ENCODE measurements around the gene JARID2.

Gene JARID2

DNA sequence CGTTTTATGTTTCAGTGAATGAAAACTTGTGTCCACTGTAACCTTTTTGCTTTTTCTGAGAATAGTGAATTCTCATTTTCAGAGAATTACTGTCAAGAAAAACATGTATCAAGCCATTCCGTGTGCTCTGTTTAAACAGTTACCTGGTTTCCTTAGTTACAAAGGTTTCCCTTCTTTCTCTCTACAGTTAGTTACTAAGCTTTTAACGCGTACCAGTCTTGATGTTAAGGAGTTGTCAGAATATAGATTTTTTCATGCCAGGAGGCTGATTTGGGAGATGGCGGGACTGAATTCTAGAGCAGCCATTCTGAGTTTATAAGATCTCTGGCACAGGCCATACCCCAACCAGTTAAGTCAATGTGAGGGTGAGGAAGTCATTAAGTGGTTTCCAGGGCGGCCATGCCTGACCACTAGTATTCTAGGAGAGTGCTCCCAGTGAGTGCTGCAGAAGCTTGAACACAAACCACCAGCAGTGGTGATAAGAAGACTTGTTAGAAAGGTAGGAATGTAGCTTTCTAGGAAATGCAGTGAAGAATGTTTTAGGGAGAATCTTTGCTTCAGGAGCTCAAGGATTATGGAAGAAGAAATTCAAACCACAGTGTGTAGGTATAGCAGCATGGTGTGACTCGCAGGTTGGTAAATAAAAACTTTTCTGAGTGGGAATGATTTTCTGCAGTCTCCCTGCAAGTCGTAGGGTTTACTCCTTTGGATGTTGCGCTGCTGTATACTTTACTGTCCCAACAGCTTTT lies 112.9 kb downstream of the JARID2 start:
- H3K4me1 ChIP-seq (ENCODE audit: insufficient read depth, low read length), result peaks cover 77% of the 10 kb centered on the region
- peaks cover 7% of the 10 kb centered on the region; the same call in 1 of the 2 replicates for H3K36me3 ChIP-seq (ENCODE audit: insufficient read depth, low read length)
- no peaks in the 10 kb centered on the region for H3K9me3 ChIP-seq (ENCODE audit: control insufficient read depth, insufficient read depth, low read length)
- no peak overlapping the region for H3K9ac ChIP-seq (ENCODE audit: low read depth, low read length)

GRCh38 chr6:15359335-15359862 lies 113.5 kb downstream of the JARID2 start:
- H3K4me1 ChIP-seq (ENCODE audit: insufficient read depth, low read length), result peaks cover 77% of the 10 kb centered on the region
- peaks cover 1% of the 10 kb centered on the region; the same call in 1 of the 2 replicates for H3K36me3 ChIP-seq (ENCODE audit: insufficient read depth, low read length)
- H3K9me3 ChIP-seq (ENCODE audit: control insufficient read depth, insufficient read depth, low read length), result no peaks in the 10 kb centered on the region
- H3K9ac ChIP-seq (ENCODE audit: low read depth, low read length), result no peak overlapping the region

DNA sequence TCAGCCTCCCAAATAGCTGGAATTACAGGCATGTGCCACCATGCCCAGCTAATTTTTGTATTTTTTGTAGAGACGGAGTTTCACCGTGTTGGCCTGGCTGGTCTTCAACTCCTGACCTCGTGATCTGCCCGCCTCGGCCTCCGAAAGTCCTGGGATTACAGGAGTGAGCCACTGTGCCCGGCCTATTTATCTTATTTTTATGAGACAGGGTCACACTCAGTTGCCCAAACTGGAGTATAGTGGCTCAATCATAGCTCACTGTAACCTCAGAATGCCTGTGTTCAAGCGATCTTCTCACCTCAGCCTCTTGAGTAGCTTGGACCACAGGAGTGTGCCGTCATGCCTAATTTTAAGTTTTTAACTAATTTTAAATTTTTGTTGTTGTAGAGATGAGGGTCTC lies 114.4 kb downstream of the JARID2 start:
- H3K9me3 ChIP-seq (ENCODE audit: control insufficient read depth, insufficient read depth, low read length), result no peaks in the 10 kb centered on the region
- peaks cover 80% of the 10 kb centered on the region for H3K4me1 ChIP-seq (ENCODE audit: insufficient read depth, low read length)
- H3K9ac ChIP-seq (ENCODE audit: low read depth, low read length), result no peak overlapping the region
- H3K36me3 ChIP-seq (ENCODE audit: insufficient read depth, low read length), result no peaks in the 10 kb centered on the region

DNA sequence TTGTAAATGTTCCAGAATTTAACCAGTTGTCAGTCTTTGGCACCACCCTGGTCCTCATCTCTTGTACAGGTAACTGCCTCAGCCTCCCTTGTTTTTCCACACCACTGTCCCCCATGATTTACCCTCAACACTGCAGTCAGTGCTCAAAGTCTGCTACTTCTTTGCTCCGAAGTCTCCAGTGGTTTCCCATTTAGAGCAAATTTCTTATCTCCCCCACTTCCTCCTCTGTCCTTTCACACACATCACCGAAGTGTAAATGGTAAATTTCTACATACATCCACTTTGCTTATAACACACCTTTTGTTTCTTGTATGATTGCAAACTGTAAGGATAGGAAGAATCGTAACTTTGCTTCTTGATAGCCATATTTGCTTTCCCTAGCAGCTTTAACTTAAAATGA lies 115.3 kb downstream of the JARID2 start:
- H3K9me3 ChIP-seq (ENCODE audit: control insufficient read depth, insufficient read depth, low read length), result no peaks in the 10 kb centered on the region
- H3K4me1 ChIP-seq (ENCODE audit: insufficient read depth, low read length), result peaks cover 88% of the 10 kb centered on the region
- no peak overlapping the region for H3K9ac ChIP-seq (ENCODE audit: low read depth, low read length)
- no peaks in the 10 kb centered on the region for H3K36me3 ChIP-seq (ENCODE audit: insufficient read depth, low read length)

DNA sequence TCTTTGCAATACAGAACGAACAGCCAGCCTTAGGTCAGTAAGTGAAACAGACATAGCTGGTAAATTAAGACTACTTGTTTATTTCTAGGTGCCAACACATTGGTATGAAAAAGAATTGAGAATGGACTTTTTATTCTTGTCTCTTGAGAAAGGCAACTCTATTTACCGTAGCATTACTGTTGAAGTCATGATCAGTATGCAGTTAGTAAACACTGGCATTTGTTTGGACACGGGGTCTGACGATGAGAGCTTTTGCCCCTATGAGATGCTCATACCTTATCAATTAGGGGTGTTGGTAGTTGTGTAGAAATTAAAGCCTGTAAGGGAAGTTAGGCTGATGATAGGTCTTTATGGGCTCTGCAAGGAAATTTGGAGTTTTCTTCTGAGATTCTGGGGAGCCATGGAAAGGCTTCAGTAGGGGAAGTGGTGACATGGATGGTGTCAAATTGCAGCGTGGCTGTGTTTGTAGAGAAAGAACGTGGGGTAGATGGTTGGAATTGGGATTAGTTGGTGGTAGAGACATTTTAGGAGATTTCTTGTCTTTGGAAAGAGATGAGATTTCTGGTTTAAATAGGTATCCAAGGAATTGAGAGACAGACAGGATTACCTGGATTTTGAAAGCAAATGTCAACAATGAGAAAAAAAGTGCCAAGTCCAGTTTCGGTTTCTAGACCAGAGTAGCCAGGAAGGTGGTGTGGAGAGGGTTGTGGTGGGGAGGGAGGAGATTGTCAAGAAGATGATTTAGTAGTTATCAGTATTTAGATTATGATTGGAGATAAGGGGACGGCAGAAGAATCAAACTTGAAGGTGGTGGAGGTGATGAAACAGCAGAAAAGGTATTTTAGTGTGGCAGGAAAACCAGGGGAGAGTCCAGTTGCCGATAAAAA lies 116.6 kb downstream of the JARID2 start:
- Histone ChIP-seq H3K9me3 (ENCODE audit: control insufficient read depth, insufficient read depth, low read length) (no peaks in the 10 kb centered on the region), H3K36me3 (ENCODE audit: insufficient read depth, low read length) (no peaks in the 10 kb centered on the region), H3K4me1 (ENCODE audit: insufficient read depth, low read length) (peaks cover 92% of the 10 kb centered on the region), H3K9ac (ENCODE audit: low read depth, low read length) (no peak overlapping the region)

DNA sequence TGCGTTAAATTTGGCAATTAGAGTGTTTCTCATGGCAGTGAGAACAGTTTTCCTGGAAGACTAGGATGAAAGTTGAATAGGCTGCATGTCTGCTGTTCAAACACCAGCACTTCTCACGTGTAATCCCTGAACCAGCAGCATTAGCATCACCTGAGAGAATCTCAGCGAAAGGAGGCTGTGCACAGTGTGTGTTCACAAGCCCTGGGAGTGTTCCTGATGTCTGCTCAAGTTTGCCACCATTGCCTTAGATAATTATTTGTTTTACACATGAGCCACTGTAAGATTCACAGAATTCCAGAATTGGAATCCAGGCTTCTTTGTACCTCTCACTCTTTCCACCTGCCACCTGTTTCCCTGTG lies 117.3 kb downstream of the JARID2 start:
- H3K9ac ChIP-seq (ENCODE audit: low read depth, low read length), result no peak overlapping the region
- peaks cover 94% of the 10 kb centered on the region for H3K4me1 ChIP-seq (ENCODE audit: insufficient read depth, low read length)
- H3K9me3 ChIP-seq (ENCODE audit: control insufficient read depth, insufficient read depth, low read length), result no peaks in the 10 kb centered on the region
- no peaks in the 10 kb centered on the region for H3K36me3 ChIP-seq (ENCODE audit: insufficient read depth, low read length)

- H3K9ac ChIP-seq (ENCODE audit: low read depth, low read length), result no peak overlapping the region
- H3K36me3 ChIP-seq (ENCODE audit: insufficient read depth, low read length), result no peaks in the 10 kb centered on the region
- H3K9me3 ChIP-seq (ENCODE audit: control insufficient read depth, insufficient read depth, low read length), result no peaks in the 10 kb centered on the region
- peaks cover 94% of the 10 kb centered on the region for H3K4me1 ChIP-seq (ENCODE audit: insufficient read depth, low read length)
Observed at GRCh38 chr6:15363523-15364400, 117.9 kb downstream of the JARID2 start.

GRCh38 chr6:15364401-15365037 lies 118.7 kb downstream of the JARID2 start:
- Histone ChIP-seq H3K36me3 (ENCODE audit: insufficient read depth, low read length) (no peaks in the 10 kb centered on the region), H3K4me1 (ENCODE audit: insufficient read depth, low read length) (peaks cover 93% of the 10 kb centered on the region), H3K9ac (ENCODE audit: low read depth, low read length) (no peak overlapping the region), H3K9me3 (ENCODE audit: control insufficient read depth, insufficient read depth, low read length) (no peaks in the 10 kb centered on the region)

DNA sequence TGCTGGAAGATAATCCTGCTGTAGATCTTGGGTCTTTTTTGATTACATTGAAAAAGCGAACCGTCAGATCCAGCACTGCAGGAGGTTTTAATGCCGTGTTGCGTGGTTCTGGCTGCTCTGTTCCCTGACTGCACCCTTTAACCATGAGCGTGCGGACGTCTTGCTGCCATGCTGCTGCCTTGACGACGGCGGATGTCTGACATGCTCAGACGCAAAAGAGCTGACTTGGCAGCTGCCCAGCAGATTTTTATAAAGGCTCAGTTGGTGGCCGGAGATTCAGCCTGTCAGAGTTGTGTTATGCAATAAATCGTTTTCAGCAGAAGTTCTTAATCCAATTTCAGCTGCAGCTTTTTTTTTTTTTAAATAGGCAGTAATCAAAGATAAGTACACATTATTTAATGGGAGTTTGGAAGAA lies 119.4 kb downstream of the JARID2 start:
- Histone ChIP-seq H3K9me3 (ENCODE audit: control insufficient read depth, insufficient read depth, low read length) (no peaks in the 10 kb centered on the region), H3K36me3 (ENCODE audit: insufficient read depth, low read length) (no peaks in the 10 kb centered on the region), H3K9ac (ENCODE audit: low read depth, low read length) (no peak overlapping the region), H3K4me1 (ENCODE audit: insufficient read depth, low read length) (peaks cover 94% of the 10 kb centered on the region)

DNA sequence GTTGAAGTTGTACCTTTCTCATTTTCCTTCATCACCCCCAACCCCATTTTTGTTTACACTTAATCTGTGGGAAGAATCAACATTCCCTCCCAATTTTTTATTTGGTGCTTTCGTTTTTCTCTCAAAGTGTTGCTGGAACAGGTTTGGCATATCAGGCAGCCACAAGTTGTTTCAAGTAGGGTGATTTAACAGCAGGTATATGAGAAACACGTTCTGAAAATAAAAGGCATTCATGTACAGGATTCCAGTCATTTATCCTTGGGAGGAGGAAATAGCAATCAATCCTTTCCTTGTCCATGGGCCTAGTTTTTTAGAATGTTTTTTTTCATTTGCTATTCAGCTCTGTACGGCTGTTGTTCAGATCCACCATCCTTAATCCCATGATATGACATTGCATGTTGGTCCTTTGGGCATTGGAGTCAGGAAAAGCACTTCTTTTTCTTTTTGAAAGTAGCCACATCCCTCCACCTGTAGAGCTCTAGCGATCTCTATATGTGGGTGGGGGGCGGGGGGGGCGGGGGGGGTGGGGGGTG lies 120.2 kb downstream of the JARID2 start:
- H3K9me3 ChIP-seq (ENCODE audit: control insufficient read depth, insufficient read depth, low read length), result no peaks in the 10 kb centered on the region
- H3K9ac ChIP-seq (ENCODE audit: low read depth, low read length), result no peak overlapping the region
- no peaks in the 10 kb centered on the region for H3K36me3 ChIP-seq (ENCODE audit: insufficient read depth, low read length)
- peaks cover 92% of the 10 kb centered on the region for H3K4me1 ChIP-seq (ENCODE audit: insufficient read depth, low read length)

GRCh38 chr6:15366879-15367278 lies 121.0 kb downstream of the JARID2 start:
- H3K9ac ChIP-seq (ENCODE audit: low read depth, low read length), result no peak overlapping the region
- peaks cover 85% of the 10 kb centered on the region for H3K4me1 ChIP-seq (ENCODE audit: insufficient read depth, low read length)
- no peaks in the 10 kb centered on the region for H3K9me3 ChIP-seq (ENCODE audit: control insufficient read depth, insufficient read depth, low read length)
- no peaks in the 10 kb centered on the region for H3K36me3 ChIP-seq (ENCODE audit: insufficient read depth, low read length)

DNA sequence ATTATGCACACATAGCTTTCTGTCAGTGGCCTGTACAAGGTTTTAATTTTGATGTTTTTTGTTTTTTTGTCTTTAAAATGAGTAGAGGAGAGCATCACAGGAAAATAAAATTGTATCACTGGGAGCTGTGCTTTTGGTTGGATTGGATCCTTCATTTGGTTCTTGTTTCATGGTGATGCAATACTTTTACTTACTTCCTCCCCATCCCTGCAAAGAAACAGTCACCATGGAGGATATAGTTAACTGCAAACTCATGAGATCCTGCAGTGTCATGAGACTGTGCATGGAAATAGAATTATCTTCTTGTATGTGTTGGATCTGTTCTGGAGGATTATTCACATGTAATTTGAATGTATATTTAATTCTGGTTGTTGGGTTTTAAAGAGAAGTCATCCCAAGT lies 122.3 kb downstream of the JARID2 start:
- no peaks in the 10 kb centered on the region for H3K36me3 ChIP-seq (ENCODE audit: insufficient read depth, low read length)
- no peaks in the 10 kb centered on the region for H3K9me3 ChIP-seq (ENCODE audit: control insufficient read depth, insufficient read depth, low read length)
- no peak overlapping the region for H3K9ac ChIP-seq (ENCODE audit: low read depth, low read length)
- peaks cover 72% of the 10 kb centered on the region for H3K4me1 ChIP-seq (ENCODE audit: insufficient read depth, low read length)

- no peak overlapping the region for H3K9ac ChIP-seq (ENCODE audit: low read depth, low read length)
- peaks cover 65% of the 10 kb centered on the region for H3K4me1 ChIP-seq (ENCODE audit: insufficient read depth, low read length)
- H3K36me3 ChIP-seq (ENCODE audit: insufficient read depth, low read length), result no peaks in the 10 kb centered on the region
- no peaks in the 10 kb centered on the region for H3K9me3 ChIP-seq (ENCODE audit: control insufficient read depth, insufficient read depth, low read length)
Observed at GRCh38 chr6:15368873-15369272, 123.0 kb downstream of the JARID2 start.

All from ES-I3 (cell line).